B cell (primary cell): Measurements from ENCODE around the gene PRKN. TPM values are rescaled to one million over a fixed set of nuclear protein-coding genes. Genes with fewer than 3 reads are reported as not detected.

Experiments used
- ATAC-seq: fragments of 200-7000 bp; cut with Tn5 transposase; one replicate; pipeline ENCODE4 v1.10.0; 2021; ENCODE audit warnings: low read depth, mild to moderate bottlenecking, moderate number of reproducible peaks, moderate library complexity
- CTCF ChIA-PET: fragments of 350-600 bp; sonication (Branson Sonifier 250); formaldehyde crosslinking; loops from one replicate; lab custom pipeline; 2021; ENCODE audit warnings: antibody characterized with exemption, inconsistent platforms; lab: Charles Lee
- POLR2A ChIA-PET: fragments of 350-600 bp; sonication (Branson Sonifier 250); formaldehyde crosslinking; loops from one replicate; lab custom pipeline; 2021; ENCODE audit warnings: antibody characterized with exemption; lab: Charles Lee
- DNase-seq: peaks from one replicate; pipeline ENCODE4 v3.0.0; 2013
- H2AFZ ChIP-seq: 2 replicates; pipeline ENCODE4 v1.6.1; 2012; ENCODE audit warnings: mild to moderate bottlenecking, low read depth, low read length; ENCODE audit not compliant: insufficient read depth, poor library complexity, severe bottlenecking
- H3K27ac ChIP-seq, 2 donors: 1 replicate in 1 of 2; 2 replicates in 1 of 2; pipeline ENCODE4 v1.5.1; 2012 to 2013; ENCODE audit warnings: low read length in 2 of 2, mild to moderate bottlenecking in 2 of 2, moderate library complexity in 1 of 2
- H3K27me3 ChIP-seq, 4 experiments: fragments of 200-600 bp in 1 of 4; sonication (generic) in 1 of 4; replicated peaks in 1 of 4; 1 replicate in 2 of 4; 2 replicates in 2 of 4; pipeline versions ENCODE4 v1.6.1 to v1.7.0; 2013 to 2016; ENCODE audit warnings: low read length in 3 of 4, mild to moderate bottlenecking in 2 of 4, mixed read lengths in 1 of 4, moderate library complexity in 1 of 4; ENCODE audit not compliant: insufficient read depth in 4 of 4, control insufficient read depth in 3 of 4; ENCODE audit errors: control extremely low read depth in 1 of 4
- H3K36me3 ChIP-seq, 2 experiments: replicated peaks in 1 of 2; 1 replicate in 1 of 2; 2 replicates in 1 of 2; pipeline versions ENCODE4 v1.6.1 to v1.7.1; 2013; ENCODE audit warnings: low read length in 1 of 2; ENCODE audit not compliant: insufficient read depth in 2 of 2, control insufficient read depth in 1 of 2; ENCODE audit errors: control extremely low read depth in 1 of 2, extremely low read depth in 1 of 2
- H3K4me1 ChIP-seq, 2 donors: fragments of 200-600 bp in 1 of 2; sonication (generic) in 1 of 2; 1 replicate in 1 of 2; 2 replicates in 1 of 2; pipeline versions ENCODE4 v1.5.1 to v1.6.1; 2013 to 2017; ENCODE audit warnings: low read length in 2 of 2; ENCODE audit not compliant: control insufficient read depth in 2 of 2, insufficient read depth in 2 of 2
- H3K4me2 ChIP-seq: replicated peaks from 2 replicates; pipeline ENCODE3; 2012; ENCODE audit warnings: mild to moderate bottlenecking, low read depth, low read length; ENCODE audit not compliant: poor library complexity, severe bottlenecking
- H3K4me3 ChIP-seq, 5 experiments: fragments of 200-600 bp in 1 of 5; sonication (generic) in 1 of 5; 1 replicate in 3 of 5; 2 replicates in 2 of 5; pipeline versions ENCODE4 v1.5.1 to v1.7.0; 2011 to 2016; ENCODE audit warnings: low read length in 4 of 5, mild to moderate bottlenecking in 4 of 5, low read depth in 2 of 5, control low read depth in 1 of 5, moderate library complexity in 1 of 5; ENCODE audit not compliant: insufficient read depth in 1 of 5; ENCODE audit errors: control extremely low read depth in 1 of 5, extremely low read depth in 1 of 5
- H3K79me2 ChIP-seq: fragments of 200-600 bp; sonication (generic); one replicate; pipeline ENCODE4 v1.6.0; 2016; ENCODE audit warnings: low read length; ENCODE audit not compliant: control insufficient read depth, insufficient read depth
- H3K9ac ChIP-seq: fragments of 200-600 bp; sonication (generic); 2 replicates; pipeline ENCODE4 v1.6.1; 2017; ENCODE audit warnings: mild to moderate bottlenecking, low read length, moderate library complexity
- H3K9me3 ChIP-seq, 3 donors: one replicate each; pipeline versions ENCODE4 v1.6.1 to v1.7.1; 2013; ENCODE audit warnings: low read length in 2 of 3; ENCODE audit not compliant: control insufficient read depth in 2 of 3, insufficient read depth in 1 of 3; ENCODE audit errors: control extremely low read depth in 1 of 3
- H4K20me1 ChIP-seq: 2 replicates; pipeline ENCODE4 v1.6.0; 2012; ENCODE audit warnings: mild to moderate bottlenecking, low read length; ENCODE audit not compliant: insufficient read depth, control insufficient read depth, poor library complexity, severe bottlenecking
- H3K27ac Mint-ChIP-seq: one replicate; pipeline ENCODE4 v1.8.0; 2021; ENCODE audit warnings: mixed read lengths
- H3K27me3 Mint-ChIP-seq: one replicate; pipeline ENCODE4 v1.8.0; 2021; ENCODE audit warnings: mixed read lengths
- H3K4me1 Mint-ChIP-seq: one replicate; pipeline ENCODE4 v1.8.0; 2021; ENCODE audit warnings: mixed read lengths
- H3K4me3 Mint-ChIP-seq: one replicate; pipeline ENCODE4 v1.8.0; 2021; ENCODE audit warnings: mixed read lengths
- H3K9me3 Mint-ChIP-seq: one replicate; pipeline ENCODE4 v1.8.0; 2022; ENCODE audit warnings: mixed read lengths; ENCODE audit not compliant: insufficient read depth
- CTCF ChIP-seq: fragments of 200-600 bp; IDR thresholded peaks from one replicate; pipeline ENCODE4 v1.8.0; 2022; ENCODE audit warnings: antibody characterized with exemption, mild to moderate bottlenecking
- EZH2 ChIP-seq: IDR thresholded peaks from 2 replicates; pipeline ENCODE4 v1.6.1; 2012; ENCODE audit warnings: borderline replicate concordance, low read depth, mild to moderate bottlenecking, moderate library complexity, low read length; ENCODE audit not compliant: insufficient read depth, poor library complexity, severe bottlenecking
- WGBS: methylation state at CpG from one replicate; pipeline ENCODE4 v1.1.5; 2013; ENCODE audit warnings: missing lambda C conversion rate; ENCODE audit not compliant: insufficient coverage; 5-methylcytosine and 5-hydroxymethylcytosine counted together
- intact Hi-C: fragments of 100-400 bp; cut with micrococcal nuclease; formaldehyde crosslinking; loops from one replicate; pipeline ENCODE4 v1.10.0; 2022
- polyA plus RNA-seq: library from polyadenylated mRNA; depleted of rRNA; stranded (reverse); fragments of >200 nt; gene quantifications from 2 replicates; pipeline ENCODE4 v1.2.3, GENCODE V29; 2012
- total RNA-seq, 2 donors: library from RNA; stranded (reverse); fragments of 120-200 nt in 1 of 2; gene quantifications; 1 replicate in 1 of 2; 2 replicates in 1 of 2; pipeline versions ENCODE4 v1.2.3 to v1.2.4, GENCODE V29; 2013 to 2022

PRKN gene
- total and polyA plus RNA-seq, 2 donors (not counting 1 experiment from before 2014, with no cell fraction given): 1.6 to 6.2 TPM

GRCh38 chr6:161890832-161891297, 836.7 kb downstream of the PRKN start:
- DNase-seq (no peak), ATAC-seq (no peak)
- Histone ChIP-seq H3K4me3 (no peak overlapping the region), H3K36me3 (no peaks in the 10 kb centered on the region), H3K9me3 (peaks cover 0 to 3% (median 0%) of the 10 kb centered on the region in 3 donors), H2AFZ (no peak overlapping the region), H3K9ac (no peak overlapping the region), H3K79me2 (no peaks in the 10 kb centered on the region), H4K20me1 (no peaks in the 10 kb centered on the region), H3K4me1 (no peaks in the 10 kb centered on the region), H3K27me3 (no peaks in the 10 kb centered on the region), H3K27ac (no peak overlapping the region), H3K4me2 (no peak overlapping the region)
- Mint-ChIP-seq H3K4me1 (no peaks in the 10 kb centered on the region), H3K4me3 (no peak overlapping the region), H3K27me3 (no peaks in the 10 kb centered on the region), H3K9me3 (no peaks in the 10 kb centered on the region), H3K27ac (no peak overlapping the region)
- CTCF ChIA-PET: no interaction called here
- POLR2A ChIA-PET: no interaction called here
- 70% methylated on average over 6 of the region's 15 CpGs for WGBS
- intact Hi-C loops: no loop called here
- TF ChIP-seq CTCF (no peak), EZH2 (no peak)

GRCh38 chr6:161890133-161890831, 837.3 kb downstream of the PRKN start:
- intact Hi-C loops: no loop called here
- no peak overlapping the region for H3K4me3 Mint-ChIP-seq
- DNase-seq (no peak), ATAC-seq (no peak)
- Histone ChIP-seq H3K4me2 (no peak overlapping the region), H3K27me3 (no peaks in the 10 kb centered on the region), H3K9me3 (peaks cover 0 to 1% (median 0%) of the 10 kb centered on the region in 3 donors), H3K4me3 (no peak overlapping the region), H3K36me3 (no peaks in the 10 kb centered on the region), H3K79me2 (no peaks in the 10 kb centered on the region), H3K9ac (no peak overlapping the region), H3K4me1 (no peaks in the 10 kb centered on the region), H3K27ac (no peak overlapping the region), H4K20me1 (no peaks in the 10 kb centered on the region), H2AFZ (no peak overlapping the region)
- no peaks in the 10 kb centered on the region for H3K4me1 Mint-ChIP-seq
- CTCF ChIA-PET: no interaction called here
- no peaks in the 10 kb centered on the region for H3K27me3 Mint-ChIP-seq
- POLR2A ChIA-PET: no interaction called here
- TF ChIP-seq EZH2 (no peak), CTCF (no peak)
- 89% methylated on average over 6 of the region's 8 CpGs for WGBS
- H3K27ac Mint-ChIP-seq: no peak overlapping the region
- H3K9me3 Mint-ChIP-seq: no peaks in the 10 kb centered on the region
